ENCODE results near the gene ARPP19. TPM values are rescaled to one million over a fixed set of nuclear protein-coding genes. Genes with fewer than 3 reads are reported as not detected.

ARPP19 gene
- polyA plus RNA-seq, 3 donors, result 26.2 to 48.3 (median 44.4) TPM

DNA sequence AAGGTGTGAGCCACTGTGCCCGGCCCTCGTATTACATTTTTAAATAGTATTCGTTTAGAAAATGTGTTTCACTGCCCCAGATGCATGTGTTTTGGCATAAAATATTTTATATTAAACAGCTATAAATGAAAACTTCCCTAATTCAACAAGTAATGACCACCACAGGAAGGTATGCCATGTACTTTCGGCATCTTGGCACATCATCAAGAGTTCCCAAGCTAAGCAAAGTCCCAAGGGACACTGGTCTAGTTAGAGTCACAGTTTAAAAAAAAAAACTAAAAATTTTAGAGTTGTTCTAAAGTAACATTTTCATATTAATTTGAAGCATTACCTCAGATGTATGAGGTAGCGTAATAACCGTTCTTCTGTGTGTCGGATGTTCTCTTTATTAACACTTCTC is 15.6 kb upstream of the ARPP19 start:
- no CpG with 5 or more reads among the region's 7 CpGs for WGBS (ENCODE audit: insufficient coverage)
- Mint-ChIP-seq H3K36me3 (peaks cover 28 to 31% of the 10 kb centered on the region in 2 donors), H3K9me3 (peaks cover 0 to 2% (median 0%) of the 10 kb centered on the region in 7 donors), H3K27me3 (ENCODE audit: low read depth in 3 of 3) (no peaks in the 10 kb centered on the region), H3K27ac (no peak overlapping the region), H3K4me3 (no peak overlapping the region), H3K4me1 (no peaks in the 10 kb centered on the region)
- intact Hi-C loops (cut with micrococcal nuclease), result no loop called here
- H3K27me3 ChIP-seq (ENCODE audit: control insufficient read depth in 2 of 2, insufficient read depth in 2 of 2, low read length in 2 of 2), result no peaks in the 10 kb centered on the region
- H3K4me1 ChIP-seq (ENCODE audit: control insufficient read depth in 1 of 2, insufficient read depth in 2 of 2, low read length in 2 of 2), result no peaks in the 10 kb centered on the region
- H3K79me2 ChIP-seq (ENCODE audit: insufficient read depth, low read length), result no peaks in the 10 kb centered on the region
- no peaks in the 10 kb centered on the region for H3K9me3 ChIP-seq (replicated peaks in 1 of 2; ENCODE audit: control insufficient read depth in 1 of 2, insufficient read depth in 1 of 2, low read length in 2 of 2)
- DNase-seq, result no peak
- H3K4me2 ChIP-seq (replicated peaks; ENCODE audit: extremely low read depth, low read length, poor library complexity, severe bottlenecking), result no peak overlapping the region
- no peak overlapping the region for H3K9ac ChIP-seq (ENCODE audit: insufficient read depth, low read length, poor library complexity, severe bottlenecking)
- TF ChIP-seq CTCF (IDR thresholded peaks at IDR 0.05), result no peak
- H3K36me3 ChIP-seq (replicated peaks in 1 of 2; ENCODE audit: control insufficient read depth in 1 of 2, insufficient read depth in 2 of 2, low read length in 2 of 2), result peaks cover 17 to 64% of the 10 kb centered on the region in 2 donors
- no peak overlapping the region for H3K27ac ChIP-seq (ENCODE audit: low read depth in 1 of 2, low read length in 2 of 2)
- H3K4me3 ChIP-seq (replicated peaks in 1 of 3; ENCODE audit: low read depth in 2 of 3, low read length in 3 of 3), result no peak overlapping the region
- no peak overlapping the region for H2AFZ ChIP-seq (ENCODE audit: insufficient read depth, low read depth, low read length, poor library complexity, severe bottlenecking)
- no peaks in the 10 kb centered on the region for H4K20me1 ChIP-seq (ENCODE audit: insufficient read depth, low read length)

DNA sequence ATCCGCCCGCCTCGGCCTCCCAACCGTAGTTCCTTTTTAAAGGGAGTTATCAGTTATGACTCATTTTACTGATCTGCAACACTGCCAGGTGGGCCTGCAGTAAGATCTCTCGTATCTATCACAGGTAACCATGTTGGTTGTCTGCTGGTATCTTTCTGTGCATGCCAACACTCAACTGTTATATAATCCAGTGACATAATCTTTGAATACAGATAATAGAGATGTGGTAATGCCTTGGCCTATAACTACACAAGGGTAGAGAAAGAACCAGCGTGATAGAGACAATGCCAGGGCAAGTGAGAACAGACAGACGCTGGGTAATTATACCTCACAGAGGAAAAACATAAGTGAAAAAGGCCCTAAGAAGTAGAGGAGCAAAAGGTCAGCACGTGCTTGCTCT is 11.0 kb upstream of the ARPP19 start:
- 100% methylated on average over 4 of the region's 8 CpGs for WGBS (ENCODE audit: insufficient coverage)
- peaks cover 7 to 38% of the 10 kb centered on the region in 2 donors for H3K36me3 ChIP-seq (replicated peaks in 1 of 2; ENCODE audit: control insufficient read depth in 1 of 2, insufficient read depth in 2 of 2, low read length in 2 of 2)

More for the DNA sequence above, 11.0 kb upstream of the ARPP19 start:
- Histone ChIP-seq H3K27me3 (ENCODE audit: control insufficient read depth in 2 of 2, insufficient read depth in 2 of 2, low read length in 2 of 2) (no peaks in the 10 kb centered on the region), H3K4me3 (replicated peaks in 1 of 3; ENCODE audit: low read depth in 2 of 3, low read length in 3 of 3) (no peak overlapping the region), H3K27ac (ENCODE audit: low read depth in 1 of 2, low read length in 2 of 2) (no peak overlapping the region), H3K79me2 (ENCODE audit: insufficient read depth, low read length) (no peaks in the 10 kb centered on the region), H2AFZ (ENCODE audit: insufficient read depth, low read depth, low read length, poor library complexity, severe bottlenecking) (no peak overlapping the region), H3K9ac (ENCODE audit: insufficient read depth, low read length, poor library complexity, severe bottlenecking) (no peak overlapping the region), H3K9me3 (replicated peaks in 1 of 2; ENCODE audit: control insufficient read depth in 1 of 2, insufficient read depth in 1 of 2, low read length in 2 of 2) (no peaks in the 10 kb centered on the region), H4K20me1 (ENCODE audit: insufficient read depth, low read length) (no peaks in the 10 kb centered on the region), H3K4me2 (replicated peaks; ENCODE audit: extremely low read depth, low read length, poor library complexity, severe bottlenecking) (no peak overlapping the region), H3K4me1 (ENCODE audit: control insufficient read depth in 1 of 2, insufficient read depth in 2 of 2, low read length in 2 of 2) (no peaks in the 10 kb centered on the region)
- Mint-ChIP-seq H3K4me3 (no peak overlapping the region), H3K9me3 (peaks cover 0 to 2% (median 0%) of the 10 kb centered on the region in 7 donors), H3K4me1 (no peaks in the 10 kb centered on the region), H3K27ac (peak overlapping the region in 1 of 7 donors; percentile 36), H3K36me3 (peaks cover 14 to 19% of the 10 kb centered on the region in 2 donors), H3K27me3 (ENCODE audit: low read depth in 3 of 3) (no peaks in the 10 kb centered on the region)
- DNase-seq, result no peak
- TF ChIP-seq CTCF (IDR thresholded peaks at IDR 0.05), result no peak
- intact Hi-C loops (cut with micrococcal nuclease), result no loop called here

Data from CD14-positive monocyte (primary cell).